GM23338 (cell line): ENCODE measurements around the gene FMNL1. TPM values are rescaled to one million over a fixed set of nuclear protein-coding genes. Genes with fewer than 3 reads are reported as not detected.

ENCODE experiments used
- ATAC-seq: fragments of 200-7000 bp; cut with Tn5 transposase; 3 replicates; pipeline ENCODE4 v1.9.1; 2020
- DNase-seq: peaks from one replicate; pipeline ENCODE4 v3.0.0-alpha.2; 2015; ENCODE audit warnings: low spot score
- H2AFZ ChIP-seq: fragments of 200-600 bp; sonication (generic); 2 replicates; pipeline ENCODE4 v1.8.0; 2016; ENCODE audit warnings: antibody characterized with exemption, mild to moderate bottlenecking, moderate library complexity
- H3F3A ChIP-seq: fragments of 200-600 bp; sonication (generic); replicated peaks from 2 replicates; pipeline ENCODE4 v1.8.0; 2017; ENCODE audit warnings: antibody characterized with exemption, mixed run types, low read depth
- H3K27ac ChIP-seq: fragments of 200-600 bp; sonication (generic); 2 replicates; pipeline ENCODE4 v1.6.1; 2016; ENCODE audit warnings: low read depth
- H3K27me3 ChIP-seq: fragments of 200-600 bp; sonication (generic); 2 replicates; pipeline ENCODE4 v1.8.0; 2016; ENCODE audit warnings: mild to moderate bottlenecking, mixed run types, moderate library complexity; ENCODE audit not compliant: insufficient read depth
- H3K36me3 ChIP-seq: fragments of 200-600 bp; sonication (generic); 2 replicates; pipeline ENCODE4 v1.8.0; 2016; ENCODE audit warnings: mild to moderate bottlenecking; ENCODE audit not compliant: insufficient read depth
- H3K4me1 ChIP-seq: fragments of 200-600 bp; sonication (generic); 2 replicates; pipeline ENCODE4 v1.8.0; 2016; ENCODE audit warnings: mild to moderate bottlenecking, moderate library complexity; ENCODE audit not compliant: insufficient read depth
- H3K4me2 ChIP-seq: fragments of 200-600 bp; sonication (generic); 2 replicates; pipeline ENCODE4 v1.7.1; 2017; ENCODE audit warnings: mixed run types
- H3K4me3 ChIP-seq: fragments of 200-600 bp; sonication (generic); 2 replicates; pipeline ENCODE4 v1.6.1; 2016; ENCODE audit warnings: mixed run types
- H3K79me2 ChIP-seq: fragments of 200-600 bp; sonication (generic); replicated peaks from 2 replicates; pipeline ENCODE4 v1.8.0; 2017; ENCODE audit warnings: mild to moderate bottlenecking; ENCODE audit not compliant: insufficient read depth
- H3K9me2 ChIP-seq: fragments of 200-600 bp; sonication (generic); 2 replicates; pipeline ENCODE4 v1.8.0; 2017; ENCODE audit not compliant: insufficient read depth
- H4K20me1 ChIP-seq: fragments of 200-600 bp; sonication (generic); replicated peaks from 2 replicates; pipeline ENCODE4 v1.8.0; 2017; ENCODE audit warnings: mild to moderate bottlenecking; ENCODE audit not compliant: insufficient read depth
- H3K27ac Mint-ChIP-seq: 2 replicates; pipeline ENCODE4 v1.8.0; 2020; ENCODE audit warnings: inconsistent platforms, mild to moderate bottlenecking, moderate library complexity, mixed read lengths
- H3K27me3 Mint-ChIP-seq: 3 replicates; pipeline ENCODE4 v1.8.0; 2022; ENCODE audit warnings: low read depth, mild to moderate bottlenecking, moderate library complexity, mixed read lengths, inconsistent platforms; ENCODE audit not compliant: insufficient read depth, poor library complexity
- H3K36me3 Mint-ChIP-seq: 3 replicates; pipeline ENCODE4 v1.8.0; 2021; ENCODE audit warnings: low read depth, mild to moderate bottlenecking, inconsistent platforms, moderate library complexity, mixed read lengths
- H3K4me1 Mint-ChIP-seq: 3 replicates; pipeline ENCODE4 v1.8.0; 2020; ENCODE audit warnings: mild to moderate bottlenecking, inconsistent platforms, mixed read lengths
- H3K4me3 Mint-ChIP-seq: 3 replicates; pipeline ENCODE4 v1.8.0; 2021; ENCODE audit warnings: moderate library complexity, mild to moderate bottlenecking, inconsistent platforms, mixed read lengths
- H3K9me3 Mint-ChIP-seq: 3 replicates; pipeline ENCODE4 v1.8.0; 2020; ENCODE audit warnings: moderate library complexity, mild to moderate bottlenecking, inconsistent platforms, mixed read lengths
- CREB1 ChIP-seq: fragments of 250-450 bp; sonication (Bioruptor Pico); IDR thresholded peaks from 2 replicates; pipeline ENCODE4 v1.5.0; 2020; ENCODE audit warnings: low read depth, mild to moderate bottlenecking, moderate library complexity
- EZH2 ChIP-seq: fragments of 200-600 bp; sonication (generic); IDR thresholded peaks from one replicate; pipeline ENCODE4 v1.8.0; 2017; ENCODE audit warnings: antibody characterized with exemption, mild to moderate bottlenecking, low read depth; ENCODE audit not compliant: unreplicated experiment
- EZH2phosphoT487 ChIP-seq: fragments of 200-600 bp; sonication (generic); IDR thresholded peaks from one replicate; pipeline ENCODE4 v1.8.1; 2018; ENCODE audit warnings: antibody characterized with exemption; ENCODE audit not compliant: unreplicated experiment
- JUNB ChIP-seq: IDR thresholded peaks from one replicate; pipeline ENCODE4 v1.6.1; 2016; ENCODE audit warnings: antibody characterized with exemption; ENCODE audit not compliant: unreplicated experiment
- NANOG ChIP-seq: IDR thresholded peaks from 2 replicates; pipeline ENCODE4 v1.6.1; 2016; ENCODE audit warnings: antibody characterized with exemption, borderline replicate concordance
- POLR2AphosphoS5 ChIP-seq: IDR thresholded peaks from 2 replicates; pipeline ENCODE4 v1.6.1; 2016; ENCODE audit warnings: antibody characterized with exemption, low read depth
- STAT1 ChIP-seq: IDR thresholded peaks from one replicate; pipeline ENCODE4 v1.6.1; 2016; ENCODE audit warnings: antibody characterized with exemption; ENCODE audit not compliant: unreplicated experiment
- ZNF114 ChIP-seq: fragments of 250-450 bp; sonication (Bioruptor Pico); IDR thresholded peaks from 2 replicates; pipeline ENCODE4 v1.5.0; 2020; ENCODE audit warnings: mild to moderate bottlenecking, moderate library complexity
- ZNF331 ChIP-seq: fragments of 250-450 bp; sonication (Bioruptor Pico); IDR thresholded peaks from 2 replicates; pipeline ENCODE4 v1.5.0; 2020; ENCODE audit warnings: low read depth, mild to moderate bottlenecking, moderate library complexity
- polyA plus RNA-seq: library from polyadenylated mRNA; unstranded; fragments of >200 nt; fragmentation: Nextera tagmentation; extraction: Ambion mirVana; gene quantifications from 2 replicates; pipeline ENCODE4 v1.2.1, GENCODE V29; 2016
- total RNA-seq: library from RNA; depleted of rRNA; stranded (reverse); fragments of >200 nt; shearing (Covaris generic); gene quantifications from 2 replicates; pipeline ENCODE4 v1.2.3, GENCODE V29; 2014
- TF ChIP-seq, protein P1 (sequence below), 2 experiments: fragments of 200-600 bp in 1 of 2; sonication (generic) in 1 of 2; conservative IDR thresholded peaks; 2 replicates each; pipeline versions ENCODE4 v1.5.1 to v1.6.1; 2016 to 2017; ENCODE audit warnings: antibody characterized with exemption in 2 of 2, low read depth in 2 of 2, mild to moderate bottlenecking in 2 of 2, moderate library complexity in 1 of 2
- TF ChIP-seq, protein P2 (sequence below): fragments of 250-450 bp; sonication (Bioruptor Pico); IDR thresholded peaks from 2 replicates; pipeline ENCODE4 v1.5.0; 2020; ENCODE audit warnings: mild to moderate bottlenecking, moderate library complexity
- TF ChIP-seq, protein P3 (sequence below): IDR thresholded peaks from one replicate; pipeline ENCODE4 v1.6.1; 2018; ENCODE audit warnings: antibody characterized with exemption; ENCODE audit not compliant: unreplicated experiment
- TF ChIP-seq, protein P4 (sequence below): IDR thresholded peaks from 2 replicates; pipeline ENCODE4 v1.6.1; 2016; ENCODE audit warnings: antibody characterized with exemption

FMNL1 gene
- total and polyA plus RNA-seq, 2 experiments from 2014 or later: 6.6 to 9.3 TPM

DNA sequence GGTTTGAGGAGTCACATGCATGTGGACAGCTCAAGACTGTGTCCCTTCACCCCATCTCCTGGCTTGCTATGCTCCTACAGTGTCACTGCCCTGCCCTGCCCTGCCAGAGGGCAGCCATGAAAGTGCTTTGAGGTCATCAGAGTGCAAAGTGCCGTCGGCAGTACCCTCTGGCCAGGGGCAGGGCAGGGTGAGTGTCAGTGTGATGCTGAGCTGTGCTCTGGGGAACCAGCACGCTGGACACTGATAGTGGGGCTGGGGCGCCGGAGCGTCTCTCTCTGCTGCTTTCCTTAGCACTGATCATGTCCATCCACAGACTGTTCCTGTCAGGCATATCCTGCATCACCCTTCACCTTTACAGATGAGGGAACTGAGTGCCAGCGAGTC is 41.8 kb downstream of the FMNL1 start:
- no peaks in the 10 kb centered on the region for H3K9me2 ChIP-seq
- ATAC-seq: no peak
- TF ChIP-seq ZNF331 (CRISPR knock-in tag): no peak
- TF ChIP-seq, protein P1, sequence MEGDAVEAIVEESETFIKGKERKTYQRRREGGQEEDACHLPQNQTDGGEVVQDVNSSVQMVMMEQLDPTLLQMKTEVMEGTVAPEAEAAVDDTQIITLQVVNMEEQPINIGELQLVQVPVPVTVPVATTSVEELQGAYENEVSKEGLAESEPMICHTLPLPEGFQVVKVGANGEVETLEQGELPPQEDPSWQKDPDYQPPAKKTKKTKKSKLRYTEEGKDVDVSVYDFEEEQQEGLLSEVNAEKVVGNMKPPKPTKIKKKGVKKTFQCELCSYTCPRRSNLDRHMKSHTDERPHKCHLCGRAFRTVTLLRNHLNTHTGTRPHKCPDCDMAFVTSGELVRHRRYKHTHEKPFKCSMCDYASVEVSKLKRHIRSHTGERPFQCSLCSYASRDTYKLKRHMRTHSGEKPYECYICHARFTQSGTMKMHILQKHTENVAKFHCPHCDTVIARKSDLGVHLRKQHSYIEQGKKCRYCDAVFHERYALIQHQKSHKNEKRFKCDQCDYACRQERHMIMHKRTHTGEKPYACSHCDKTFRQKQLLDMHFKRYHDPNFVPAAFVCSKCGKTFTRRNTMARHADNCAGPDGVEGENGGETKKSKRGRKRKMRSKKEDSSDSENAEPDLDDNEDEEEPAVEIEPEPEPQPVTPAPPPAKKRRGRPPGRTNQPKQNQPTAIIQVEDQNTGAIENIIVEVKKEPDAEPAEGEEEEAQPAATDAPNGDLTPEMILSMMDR (conservative IDR thresholded peaks at IDR 0.05; ENCODE audit: low read depth in 2 of 2): no peak
- no peak for TF ChIP-seq NANOG
- TF ChIP-seq, protein P2, sequence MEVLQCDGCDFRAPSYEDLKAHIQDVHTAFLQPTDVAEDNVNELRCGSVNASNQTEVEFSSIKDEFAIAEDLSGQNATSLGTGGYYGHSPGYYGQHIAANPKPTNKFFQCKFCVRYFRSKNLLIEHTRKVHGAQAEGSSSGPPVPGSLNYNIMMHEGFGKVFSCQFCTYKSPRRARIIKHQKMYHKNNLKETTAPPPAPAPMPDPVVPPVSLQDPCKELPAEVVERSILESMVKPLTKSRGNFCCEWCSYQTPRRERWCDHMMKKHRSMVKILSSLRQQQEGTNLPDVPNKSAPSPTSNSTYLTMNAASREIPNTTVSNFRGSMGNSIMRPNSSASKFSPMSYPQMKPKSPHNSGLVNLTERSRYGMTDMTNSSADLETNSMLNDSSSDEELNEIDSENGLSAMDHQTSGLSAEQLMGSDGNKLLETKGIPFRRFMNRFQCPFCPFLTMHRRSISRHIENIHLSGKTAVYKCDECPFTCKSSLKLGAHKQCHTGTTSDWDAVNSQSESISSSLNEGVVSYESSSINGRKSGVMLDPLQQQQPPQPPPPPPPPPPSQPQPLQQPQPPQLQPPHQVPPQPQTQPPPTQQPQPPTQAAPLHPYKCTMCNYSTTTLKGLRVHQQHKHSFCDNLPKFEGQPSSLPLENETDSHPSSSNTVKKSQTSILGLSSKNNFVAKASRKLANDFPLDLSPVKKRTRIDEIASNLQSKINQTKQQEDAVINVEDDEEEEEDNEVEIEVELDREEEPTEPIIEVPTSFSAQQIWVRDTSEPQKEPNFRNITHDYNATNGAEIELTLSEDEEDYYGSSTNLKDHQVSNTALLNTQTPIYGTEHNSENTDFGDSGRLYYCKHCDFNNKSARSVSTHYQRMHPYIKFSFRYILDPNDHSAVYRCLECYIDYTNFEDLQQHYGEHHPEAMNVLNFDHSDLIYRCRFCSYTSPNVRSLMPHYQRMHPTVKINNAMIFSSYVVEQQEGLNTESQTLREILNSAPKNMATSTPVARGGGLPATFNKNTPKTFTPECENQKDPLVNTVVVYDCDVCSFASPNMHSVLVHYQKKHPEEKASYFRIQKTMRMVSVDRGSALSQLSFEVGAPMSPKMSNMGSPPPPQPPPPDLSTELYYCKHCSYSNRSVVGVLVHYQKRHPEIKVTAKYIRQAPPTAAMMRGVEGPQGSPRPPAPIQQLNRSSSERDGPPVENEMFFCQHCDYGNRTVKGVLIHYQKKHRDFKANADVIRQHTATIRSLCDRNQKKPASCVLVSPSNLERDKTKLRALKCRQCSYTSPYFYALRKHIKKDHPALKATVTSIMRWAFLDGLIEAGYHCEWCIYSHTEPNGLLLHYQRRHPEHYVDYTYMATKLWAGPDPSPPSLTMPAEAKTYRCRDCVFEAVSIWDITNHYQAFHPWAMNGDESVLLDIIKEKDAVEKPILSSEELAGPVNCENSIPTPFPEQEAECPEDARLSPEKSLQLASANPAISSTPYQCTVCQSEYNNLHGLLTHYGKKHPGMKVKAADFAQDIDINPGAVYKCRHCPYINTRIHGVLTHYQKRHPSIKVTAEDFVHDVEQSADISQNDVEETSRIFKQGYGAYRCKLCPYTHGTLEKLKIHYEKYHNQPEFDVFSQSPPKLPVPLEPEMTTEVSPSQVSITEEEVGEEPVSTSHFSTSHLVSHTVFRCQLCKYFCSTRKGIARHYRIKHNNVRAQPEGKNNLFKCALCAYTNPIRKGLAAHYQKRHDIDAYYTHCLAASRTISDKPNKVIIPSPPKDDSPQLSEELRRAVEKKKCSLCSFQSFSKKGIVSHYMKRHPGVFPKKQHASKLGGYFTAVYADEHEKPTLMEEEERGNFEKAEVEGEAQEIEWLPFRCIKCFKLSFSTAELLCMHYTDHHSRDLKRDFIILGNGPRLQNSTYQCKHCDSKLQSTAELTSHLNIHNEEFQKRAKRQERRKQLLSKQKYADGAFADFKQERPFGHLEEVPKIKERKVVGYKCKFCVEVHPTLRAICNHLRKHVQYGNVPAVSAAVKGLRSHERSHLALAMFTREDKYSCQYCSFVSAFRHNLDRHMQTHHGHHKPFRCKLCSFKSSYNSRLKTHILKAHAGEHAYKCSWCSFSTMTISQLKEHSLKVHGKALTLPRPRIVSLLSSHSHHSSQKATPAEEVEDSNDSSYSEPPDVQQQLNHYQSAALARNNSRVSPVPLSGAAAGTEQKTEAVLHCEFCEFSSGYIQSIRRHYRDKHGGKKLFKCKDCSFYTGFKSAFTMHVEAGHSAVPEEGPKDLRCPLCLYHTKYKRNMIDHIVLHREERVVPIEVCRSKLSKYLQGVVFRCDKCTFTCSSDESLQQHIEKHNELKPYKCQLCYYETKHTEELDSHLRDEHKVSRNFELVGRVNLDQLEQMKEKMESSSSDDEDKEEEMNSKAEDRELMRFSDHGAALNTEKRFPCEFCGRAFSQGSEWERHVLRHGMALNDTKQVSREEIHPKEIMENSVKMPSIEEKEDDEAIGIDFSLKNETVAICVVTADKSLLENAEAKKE (CRISPR knock-in tag): no peak
- TF ChIP-seq ZNF114 (CRISPR knock-in tag): no peak
- no peak for TF ChIP-seq EZH2
- TF ChIP-seq JUNB: no peak
- no peak for TF ChIP-seq CREB1 (CRISPR knock-in tag)
- TF ChIP-seq, protein P3, sequence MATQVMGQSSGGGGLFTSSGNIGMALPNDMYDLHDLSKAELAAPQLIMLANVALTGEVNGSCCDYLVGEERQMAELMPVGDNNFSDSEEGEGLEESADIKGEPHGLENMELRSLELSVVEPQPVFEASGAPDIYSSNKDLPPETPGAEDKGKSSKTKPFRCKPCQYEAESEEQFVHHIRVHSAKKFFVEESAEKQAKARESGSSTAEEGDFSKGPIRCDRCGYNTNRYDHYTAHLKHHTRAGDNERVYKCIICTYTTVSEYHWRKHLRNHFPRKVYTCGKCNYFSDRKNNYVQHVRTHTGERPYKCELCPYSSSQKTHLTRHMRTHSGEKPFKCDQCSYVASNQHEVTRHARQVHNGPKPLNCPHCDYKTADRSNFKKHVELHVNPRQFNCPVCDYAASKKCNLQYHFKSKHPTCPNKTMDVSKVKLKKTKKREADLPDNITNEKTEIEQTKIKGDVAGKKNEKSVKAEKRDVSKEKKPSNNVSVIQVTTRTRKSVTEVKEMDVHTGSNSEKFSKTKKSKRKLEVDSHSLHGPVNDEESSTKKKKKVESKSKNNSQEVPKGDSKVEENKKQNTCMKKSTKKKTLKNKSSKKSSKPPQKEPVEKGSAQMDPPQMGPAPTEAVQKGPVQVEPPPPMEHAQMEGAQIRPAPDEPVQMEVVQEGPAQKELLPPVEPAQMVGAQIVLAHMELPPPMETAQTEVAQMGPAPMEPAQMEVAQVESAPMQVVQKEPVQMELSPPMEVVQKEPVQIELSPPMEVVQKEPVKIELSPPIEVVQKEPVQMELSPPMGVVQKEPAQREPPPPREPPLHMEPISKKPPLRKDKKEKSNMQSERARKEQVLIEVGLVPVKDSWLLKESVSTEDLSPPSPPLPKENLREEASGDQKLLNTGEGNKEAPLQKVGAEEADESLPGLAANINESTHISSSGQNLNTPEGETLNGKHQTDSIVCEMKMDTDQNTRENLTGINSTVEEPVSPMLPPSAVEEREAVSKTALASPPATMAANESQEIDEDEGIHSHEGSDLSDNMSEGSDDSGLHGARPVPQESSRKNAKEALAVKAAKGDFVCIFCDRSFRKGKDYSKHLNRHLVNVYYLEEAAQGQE: no peak
- TF ChIP-seq STAT1: no peak
- TF ChIP-seq EZH2phosphoT487: no peak
- no peak for TF ChIP-seq POLR2AphosphoS5
- TF ChIP-seq, protein P4, sequence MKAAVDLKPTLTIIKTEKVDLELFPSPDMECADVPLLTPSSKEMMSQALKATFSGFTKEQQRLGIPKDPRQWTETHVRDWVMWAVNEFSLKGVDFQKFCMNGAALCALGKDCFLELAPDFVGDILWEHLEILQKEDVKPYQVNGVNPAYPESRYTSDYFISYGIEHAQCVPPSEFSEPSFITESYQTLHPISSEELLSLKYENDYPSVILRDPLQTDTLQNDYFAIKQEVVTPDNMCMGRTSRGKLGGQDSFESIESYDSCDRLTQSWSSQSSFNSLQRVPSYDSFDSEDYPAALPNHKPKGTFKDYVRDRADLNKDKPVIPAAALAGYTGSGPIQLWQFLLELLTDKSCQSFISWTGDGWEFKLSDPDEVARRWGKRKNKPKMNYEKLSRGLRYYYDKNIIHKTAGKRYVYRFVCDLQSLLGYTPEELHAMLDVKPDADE: no peak
- no peak overlapping the region for H2AFZ ChIP-seq
- no peak for DNase-seq
- Mint-ChIP-seq H3K36me3 (peaks cover 14% of the 10 kb centered on the region; the same call in 2 of the 3 replicates), H3K4me1 (peaks cover 10% of the 10 kb centered on the region), H3K27ac (no peak overlapping the region), H3K4me3 (no peak overlapping the region), H3K27me3 (peaks cover 14% of the 10 kb centered on the region), H3K9me3 (no peaks in the 10 kb centered on the region)
- H3K36me3 ChIP-seq: no peaks in the 10 kb centered on the region
- H3K4me1 ChIP-seq: peaks cover 9% of the 10 kb centered on the region; the same call in 1 of the 2 replicates
- no peaks in the 10 kb centered on the region for H3K79me2 ChIP-seq
- no peak overlapping the region for H3K4me2 ChIP-seq
- H3K27me3 ChIP-seq: peaks cover 11% of the 10 kb centered on the region
- H4K20me1 ChIP-seq: no peaks in the 10 kb centered on the region; the same call in 1 of the 2 replicates
- H3K4me3 ChIP-seq: no peak overlapping the region
- H3F3A ChIP-seq: peaks cover 3% of the 10 kb centered on the region; the same call in 1 of the 2 replicates
- H3K27ac ChIP-seq: no peak overlapping the region
